Calu3 (cell line): ENCODE data around the gene PYURF. TPM values are rescaled to one million over a fixed set of nuclear protein-coding genes. Genes with fewer than 3 reads are reported as not detected.

Source experiments
- Bru-seq: library from RNA; stranded (reverse); fragments of 400-500 nt; gene quantifications from one replicate; lab custom pipeline; 2021; lab: Mats Ljungman, UMichigan
- BruChase-seq, 2 experiments: library from RNA; stranded (reverse); fragments of 400-500 nt; gene quantifications; one replicate each; lab custom pipeline; 2021; lab: Mats Ljungman, UMichigan
- BruUV-seq: library from RNA; stranded (reverse); fragments of 400-500 nt; replicated peaks from 2 replicates; lab custom pipeline; 2021; lab: Mats Ljungman, UMichigan
- CTCF ChIA-PET: fragments of 300-600 bp; sonication (Branson Sonifier 250); formaldehyde crosslinking; loops from one replicate; lab custom pipeline; 2022; ENCODE audit warnings: antibody characterized with exemption; lab: Charles Lee
- DNase-seq: peaks from one replicate; pipeline ENCODE4 v3.0.0; 2022
- H3K27ac Mint-ChIP-seq: one replicate; pipeline ENCODE4 v1.8.0; 2022; ENCODE audit warnings: mixed read lengths; ENCODE audit not compliant: unreplicated experiment
- H3K27me3 Mint-ChIP-seq: one replicate; pipeline ENCODE4 v1.8.0; 2022; ENCODE audit warnings: mixed read lengths; ENCODE audit not compliant: unreplicated experiment
- H3K36me3 Mint-ChIP-seq: one replicate; pipeline ENCODE4 v1.8.0; 2022; ENCODE audit warnings: mild to moderate bottlenecking, moderate library complexity, mixed read lengths; ENCODE audit not compliant: insufficient read depth, unreplicated experiment
- H3K4me1 Mint-ChIP-seq: one replicate; pipeline ENCODE4 v1.8.0; 2022; ENCODE audit warnings: mild to moderate bottlenecking, low read depth, mixed read lengths; ENCODE audit not compliant: unreplicated experiment
- H3K4me3 Mint-ChIP-seq: one replicate; pipeline ENCODE4 v1.8.0; 2022; ENCODE audit warnings: mild to moderate bottlenecking, low read depth, moderate library complexity, mixed read lengths; ENCODE audit not compliant: unreplicated experiment
- H3K9me3 Mint-ChIP-seq: one replicate; pipeline ENCODE4 v1.8.0; 2022; ENCODE audit warnings: low read depth, mixed read lengths; ENCODE audit not compliant: unreplicated experiment
- intact Hi-C: fragments of 100-400 bp; cut with micrococcal nuclease; formaldehyde crosslinking; loops from one replicate; pipeline ENCODE4 v1.10.0; 2022; ENCODE audit not compliant: unreplicated experiment
- long read RNA-seq: library from polyadenylated mRNA; stranded (forward); transcript quantifications from one replicate; pipeline ENCODE4 v2.0.0, GENCODE V29; 2022
- total RNA-seq: library from RNA; stranded (reverse); gene quantifications from 2 replicates; pipeline ENCODE4 v1.2.3, GENCODE V29; 2022
- TF ChIP-seq, protein P1 (sequence below): fragments of 200-600 bp; IDR thresholded peaks from one replicate; pipeline ENCODE4 v1.8.0; 2022; ENCODE audit warnings: antibody characterized with exemption; ENCODE audit not compliant: unreplicated experiment

The PYURF gene, protein sequence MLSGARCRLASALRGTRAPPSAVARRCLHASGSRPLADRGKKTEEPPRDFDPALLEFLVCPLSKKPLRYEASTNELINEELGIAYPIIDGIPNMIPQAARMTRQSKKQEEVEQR
- total RNA-seq, result 37.9 and 39.0 TPM in 2 replicates
- Bru-seq, nascent RNA, result percentile 80 among the genes with signal in this experiment
- BruChase-seq, experiment 1, labeled RNA remaining after a 6-hour chase, result percentile 97 among the genes with signal in this experiment
- percentile 94 among the genes with signal in this experiment for BruChase-seq, experiment 2, labeled RNA remaining after a 2-hour chase
- long read RNA-seq, transcript PYURF-201 (2 exons, 1,361 nt), result major isoform, 210 of 213 reads
- long read RNA-seq, partial matches to known transcripts, result 0 of 213 reads
- long read RNA-seq, other reads (novel, unspliced or antisense), result 3 of 213 reads

GRCh38 chr4:88523325-88524129 lies at the start of gene PYURF:
PYURF (minus strand) TSS chr4:88523776; CDS start chr4:88523700, 76 bp downstream.
- peaks cover 9% of the 10 kb centered on the region for H3K4me1 Mint-ChIP-seq
- BruUV-seq, result no TSS peak
- CTCF ChIA-PET, result interaction anchor here (0.6 to 0.8 kb wide), 2 partner anchors 11 to 136 kb away, joined by 3 to 4 read pairs; no protein-coding TSS in a partner anchor
- H3K4me3 Mint-ChIP-seq, result peak within 1 kb of the TSS; percentile 79
- H3K27ac Mint-ChIP-seq, result peak within 1 kb of the TSS; percentile 72
- intact Hi-C loops, result no loop called here
- peaks cover 25% of the 10 kb centered on the region for H3K36me3 Mint-ChIP-seq
- H3K9me3 Mint-ChIP-seq, result no peaks in the 10 kb centered on the region
- TF ChIP-seq, protein P1, sequence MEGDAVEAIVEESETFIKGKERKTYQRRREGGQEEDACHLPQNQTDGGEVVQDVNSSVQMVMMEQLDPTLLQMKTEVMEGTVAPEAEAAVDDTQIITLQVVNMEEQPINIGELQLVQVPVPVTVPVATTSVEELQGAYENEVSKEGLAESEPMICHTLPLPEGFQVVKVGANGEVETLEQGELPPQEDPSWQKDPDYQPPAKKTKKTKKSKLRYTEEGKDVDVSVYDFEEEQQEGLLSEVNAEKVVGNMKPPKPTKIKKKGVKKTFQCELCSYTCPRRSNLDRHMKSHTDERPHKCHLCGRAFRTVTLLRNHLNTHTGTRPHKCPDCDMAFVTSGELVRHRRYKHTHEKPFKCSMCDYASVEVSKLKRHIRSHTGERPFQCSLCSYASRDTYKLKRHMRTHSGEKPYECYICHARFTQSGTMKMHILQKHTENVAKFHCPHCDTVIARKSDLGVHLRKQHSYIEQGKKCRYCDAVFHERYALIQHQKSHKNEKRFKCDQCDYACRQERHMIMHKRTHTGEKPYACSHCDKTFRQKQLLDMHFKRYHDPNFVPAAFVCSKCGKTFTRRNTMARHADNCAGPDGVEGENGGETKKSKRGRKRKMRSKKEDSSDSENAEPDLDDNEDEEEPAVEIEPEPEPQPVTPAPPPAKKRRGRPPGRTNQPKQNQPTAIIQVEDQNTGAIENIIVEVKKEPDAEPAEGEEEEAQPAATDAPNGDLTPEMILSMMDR, result no peak
- peak; percentile 92 for DNase-seq
- H3K27me3 Mint-ChIP-seq, result no peaks in the 10 kb centered on the region

- Mint-ChIP-seq H3K27me3 (no peaks in the 10 kb centered on the region), H3K36me3 (no peaks in the 10 kb centered on the region), H3K9me3 (no peaks in the 10 kb centered on the region), H3K4me3 (no peak overlapping the region), H3K4me1 (no peaks in the 10 kb centered on the region), H3K27ac (no peak overlapping the region)
- DNase-seq, result no peak
- CTCF ChIA-PET, result no interaction called here
- intact Hi-C loops, result no loop called here
- TF ChIP-seq, protein P1, result no peak
- BruUV-seq, result no TSS peak
Measured at GRCh38 chr4:88570001-88570400, 46.4 kb upstream of the PYURF start.

- TF ChIP-seq, protein P1, result no peak
- Mint-ChIP-seq H3K4me3 (no peak overlapping the region), H3K36me3 (no peaks in the 10 kb centered on the region), H3K27me3 (no peaks in the 10 kb centered on the region), H3K4me1 (no peaks in the 10 kb centered on the region), H3K27ac (no peak overlapping the region), H3K9me3 (no peaks in the 10 kb centered on the region)
- BruUV-seq, result no TSS peak
- DNase-seq, result no peak
- intact Hi-C loops, result no loop called here
- CTCF ChIA-PET, result interaction anchor here (0.6 kb wide), 1 partner anchor 124 kb away, joined by 3 read pairs; no protein-coding TSS in a partner anchor
Measured at GRCh38 chr4:88567591-88567990, 44.0 kb upstream of the PYURF start.

GRCh38 chr4:88549815-88550214 lies 26.2 kb upstream of the PYURF start:
- TF ChIP-seq, protein P1, result no peak
- no peaks in the 10 kb centered on the region for H3K27me3 Mint-ChIP-seq
- H3K9me3 Mint-ChIP-seq, result no peaks in the 10 kb centered on the region
- CTCF ChIA-PET, result no interaction called here
- no TSS peak for BruUV-seq
- no peaks in the 10 kb centered on the region for H3K4me1 Mint-ChIP-seq
- no peak overlapping the region for H3K27ac Mint-ChIP-seq
- intact Hi-C loops, result no loop called here
- no peak for DNase-seq
- H3K36me3 Mint-ChIP-seq, result no peaks in the 10 kb centered on the region
- no peak overlapping the region for H3K4me3 Mint-ChIP-seq
